Panc1 (cell line): ENCODE measurements around the gene MCM8. TPM values are rescaled to one million over a fixed set of nuclear protein-coding genes. Genes with fewer than 3 reads are reported as not detected.

Experiments used
- ATAC-seq: fragments of 200-7000 bp; cut with Tn5 transposase; 2 replicates; pipeline ENCODE4 v1.9.1; 2020; ENCODE audit warnings: mild to moderate bottlenecking, moderate library complexity
- BruUV-seq: library from RNA; stranded (reverse); fragments of 400-500 nt; replicated peaks from 2 replicates; lab custom pipeline; 2021; lab: Mats Ljungman, UMichigan
- CTCF ChIA-PET: fragments of 300-600 bp; sonication (Branson Sonifier 250); formaldehyde crosslinking; loops from one replicate; lab custom pipeline; 2022; ENCODE audit warnings: antibody characterized with exemption; lab: Charles Lee
- POLR2A ChIA-PET: fragments of 300-600 bp; sonication (Branson Sonifier 250); formaldehyde crosslinking; loops from one replicate; lab custom pipeline; 2022; ENCODE audit warnings: antibody characterized with exemption; lab: Charles Lee
- DNase-seq: peaks from one replicate; pipeline ENCODE4 v3.0.0-alpha.2; 2010; ENCODE audit warnings: low read depth, low spot score
- H3K27ac ChIP-seq: 2 replicates; pipeline ENCODE4 v1.5.1; 2011; ENCODE audit warnings: mild to moderate bottlenecking, low read length, inconsistent platforms
- H3K27me3 ChIP-seq: fragments of 200-500 bp; sonication (Bioruptor generic); 2 replicates; pipeline ENCODE4 v1.6.0; 2014; ENCODE audit warnings: low read length, inconsistent platforms; ENCODE audit not compliant: control insufficient read depth, insufficient read depth
- H3K36me3 ChIP-seq: fragments of 200-500 bp; sonication (Bioruptor generic); 2 replicates; pipeline ENCODE4 v1.5.1; 2014; ENCODE audit warnings: inconsistent platforms, mild to moderate bottlenecking, low read length, moderate library complexity; ENCODE audit not compliant: control insufficient read depth, insufficient read depth
- H3K4me1 ChIP-seq: 2 replicates; pipeline ENCODE4 v1.5.1; 2011; ENCODE audit warnings: inconsistent platforms, mild to moderate bottlenecking, low read length, moderate library complexity; ENCODE audit not compliant: control insufficient read depth, insufficient read depth
- H3K4me3 ChIP-seq, 2 experiments: 2 replicates each; pipeline ENCODE4 v1.5.1; 2011 to 2012; ENCODE audit warnings: low read depth in 2 of 2, low read length in 2 of 2, mild to moderate bottlenecking in 2 of 2, inconsistent platforms in 1 of 2, moderate library complexity in 1 of 2
- H3K9me3 ChIP-seq: fragments of 200-500 bp; sonication (Bioruptor generic); 2 replicates; pipeline ENCODE4 v1.5.1; 2014; ENCODE audit warnings: low read depth, mild to moderate bottlenecking, inconsistent platforms, low read length, moderate library complexity; ENCODE audit not compliant: control insufficient read depth, insufficient read depth
- POLR2AphosphoS5 ChIP-seq: IDR thresholded peaks from 2 replicates; pipeline ENCODE4 v1.6.1; 2012; ENCODE audit warnings: mild to moderate bottlenecking, low read depth, low read length, moderate library complexity
- REST ChIP-seq, 2 experiments: IDR thresholded peaks; 2 replicates each; pipeline ENCODE4 v1.6.1; 2011 to 2012; ENCODE audit warnings: low read depth in 2 of 2, control low read depth in 1 of 2, low read length in 1 of 2, mild to moderate bottlenecking in 1 of 2, moderate library complexity in 1 of 2; ENCODE audit not compliant: insufficient read depth in 1 of 2
- SIN3A ChIP-seq: IDR thresholded peaks from 2 replicates; pipeline ENCODE4 v1.6.1; 2012; ENCODE audit warnings: low read depth, mild to moderate bottlenecking, low read length, moderate library complexity, borderline replicate concordance; ENCODE audit not compliant: insufficient read depth
- TCF7L2 ChIP-seq: IDR thresholded peaks from 2 replicates; pipeline ENCODE4 v1.6.1; 2011; ENCODE audit warnings: mild to moderate bottlenecking, low read depth, low read length, inconsistent platforms
- in situ Hi-C: cut with HindIII; loops from 2 replicates; pipeline ENCODE4 v1.10.0; 2016; ENCODE audit warnings: low sequenced_read_pairs, low pct_unique_long_range_greater_than_20kb
- intact Hi-C: fragments of 100-400 bp; cut with micrococcal nuclease; formaldehyde crosslinking; loops from one replicate; pipeline ENCODE4 v1.10.0; 2022; ENCODE audit not compliant: unreplicated experiment
- total RNA-seq: library from RNA; stranded (reverse); gene quantifications from one replicate; pipeline ENCODE4 v1.2.1, GENCODE V29; 2021; ENCODE audit not compliant: unreplicated experiment
- TF ChIP-seq, protein P1 (sequence below): fragments of 450-650 bp; IDR thresholded peaks from 2 replicates; pipeline ENCODE4 v1.5.1; 2017; ENCODE audit warnings: mild to moderate bottlenecking

The MCM8 gene
- total RNA-seq, 1 experiment from 2014 or later = 28.3 TPM

DNA sequence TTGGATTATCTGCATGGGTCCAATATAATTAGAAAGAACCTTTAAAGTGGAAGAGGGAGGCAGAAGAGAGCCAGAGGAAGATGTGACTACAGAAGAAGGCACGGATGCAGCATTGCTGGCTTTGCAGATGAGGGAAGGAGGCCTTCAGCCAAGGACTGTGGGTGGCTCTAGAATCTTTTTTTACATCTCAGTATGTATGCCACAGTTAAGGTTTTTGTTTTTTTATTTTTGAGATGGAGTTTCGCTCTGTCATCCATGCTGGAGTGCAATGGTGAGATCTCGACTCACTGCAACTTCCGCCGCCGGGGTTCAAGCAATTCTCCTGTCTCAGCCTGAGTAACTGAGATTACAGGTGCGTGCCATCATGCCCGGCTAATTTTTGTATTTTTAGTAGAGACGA, 49.3 kb downstream of the MCM8 start:
- ChIA-PET POLR2A (no interaction called here), CTCF (no interaction called here)
- ATAC-seq (no peak), DNase-seq (no peak)
- in situ Hi-C loops = no loop called here
- peaks cover 4% of the 10 kb centered on the region; the same call in 1 of the 2 replicates for H3K4me1 ChIP-seq
- no peaks in the 10 kb centered on the region for H3K27me3 ChIP-seq
- no TSS peak for BruUV-seq
- H3K36me3 ChIP-seq = peaks cover 9% of the 10 kb centered on the region; the same call in 1 of the 2 replicates
- no peaks in the 10 kb centered on the region for H3K9me3 ChIP-seq
- TF ChIP-seq POLR2AphosphoS5 (no peak), SIN3A (no peak), TCF7L2 (no peak)
- TF ChIP-seq, protein P1, sequence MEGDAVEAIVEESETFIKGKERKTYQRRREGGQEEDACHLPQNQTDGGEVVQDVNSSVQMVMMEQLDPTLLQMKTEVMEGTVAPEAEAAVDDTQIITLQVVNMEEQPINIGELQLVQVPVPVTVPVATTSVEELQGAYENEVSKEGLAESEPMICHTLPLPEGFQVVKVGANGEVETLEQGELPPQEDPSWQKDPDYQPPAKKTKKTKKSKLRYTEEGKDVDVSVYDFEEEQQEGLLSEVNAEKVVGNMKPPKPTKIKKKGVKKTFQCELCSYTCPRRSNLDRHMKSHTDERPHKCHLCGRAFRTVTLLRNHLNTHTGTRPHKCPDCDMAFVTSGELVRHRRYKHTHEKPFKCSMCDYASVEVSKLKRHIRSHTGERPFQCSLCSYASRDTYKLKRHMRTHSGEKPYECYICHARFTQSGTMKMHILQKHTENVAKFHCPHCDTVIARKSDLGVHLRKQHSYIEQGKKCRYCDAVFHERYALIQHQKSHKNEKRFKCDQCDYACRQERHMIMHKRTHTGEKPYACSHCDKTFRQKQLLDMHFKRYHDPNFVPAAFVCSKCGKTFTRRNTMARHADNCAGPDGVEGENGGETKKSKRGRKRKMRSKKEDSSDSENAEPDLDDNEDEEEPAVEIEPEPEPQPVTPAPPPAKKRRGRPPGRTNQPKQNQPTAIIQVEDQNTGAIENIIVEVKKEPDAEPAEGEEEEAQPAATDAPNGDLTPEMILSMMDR = no peak
- H3K27ac ChIP-seq = no peak overlapping the region
- intact Hi-C loops = no loop called here
- H3K4me3 ChIP-seq = no peak overlapping the region

- Histone ChIP-seq H3K36me3 (peaks cover 5% of the 10 kb centered on the region; the same call in 1 of the 2 replicates), H3K9me3 (no peaks in the 10 kb centered on the region), H3K27me3 (no peaks in the 10 kb centered on the region), H3K4me1 (peaks cover 9% of the 10 kb centered on the region; the same call in 1 of the 2 replicates), H3K4me3 (no peak overlapping the region), H3K27ac (no peak overlapping the region)
- TF ChIP-seq POLR2AphosphoS5 (no peak), TCF7L2 (no peak), REST (IDR thresholded peaks at IDR 0.05; ENCODE audit: insufficient read depth in 1 of 2, low read depth in 2 of 2, low read length in 1 of 2) (no peak), SIN3A (no peak)
- TF ChIP-seq, protein P1 = no peak
- DNase-seq (no peak), ATAC-seq (no peak)
- ChIA-PET CTCF (interaction anchor here (0.7 kb wide), 1 partner anchor 472 kb away, joined by 3 read pairs; no protein-coding TSS in a partner anchor), POLR2A (no interaction called here)
- BruUV-seq = no TSS peak
- in situ Hi-C loops (no loop called here), intact Hi-C loops (no loop called here)
These were observed 50.4 kb downstream of the MCM8 start for GRCh38 chr20:6000871-6001270.
